GM12878 (cell line): ENCODE measurements around the gene C4orf33. TPM values are rescaled to one million over a fixed set of nuclear protein-coding genes. Genes with fewer than 3 reads are reported as not detected.

Experiments
- LARP7 ChIP-seq: fragments of 450-650 bp; IDR thresholded peaks from 2 replicates; pipeline ENCODE4 v1.6.1; 2017; ENCODE audit warnings: mild to moderate bottlenecking
- RAD51 ChIP-seq: fragments of 450-650 bp; IDR thresholded peaks from 2 replicates; pipeline ENCODE4 v1.6.1; 2016; ENCODE audit warnings: moderate library complexity, mild to moderate bottlenecking, inconsistent platforms
- RUNX3 ChIP-seq: IDR thresholded peaks from 2 replicates; pipeline ENCODE4 v1.6.1; 2012; ENCODE audit warnings: low read length, inconsistent platforms
- SREBF1 ChIP-seq: IDR thresholded peaks from 2 replicates; pipeline ENCODE4 v1.6.1; 2012; ENCODE audit warnings: mild to moderate bottlenecking, low read length
- ZNF217 ChIP-seq: fragments of 450-650 bp; IDR thresholded peaks from 2 replicates; pipeline ENCODE4 v1.6.1; 2017; ENCODE audit warnings: antibody characterized with exemption, mild to moderate bottlenecking
- ZNF274 ChIP-seq: IDR thresholded peaks from one replicate; pipeline ENCODE4 v1.8.0; 2011; ENCODE audit not compliant: insufficient read length, insufficient read depth
- polyA plus RNA-seq, 11 experiments: library from polyadenylated mRNA; depleted of rRNA in 4 of 11; unstranded in 6 of 11; stranded (reverse) in 5 of 11; fragments of >200 nt; fragmentation: Nextera tagmentation in 4 of 11; fragmentation: Illumina TruSeq in 1 of 11; extraction: Ambion mirVana in 4 of 11; extraction: Trizol in 1 of 11; gene quantifications; 1 replicate in 1 of 11; 2 replicates in 10 of 11; pipeline versions ENCODE4 v1.2.1 to v1.2.3, GENCODE V29; 2011 to 2016; ENCODE audit warnings: inconsistent platforms in 2 of 11, missing spikeins in 2 of 11, low read depth in 1 of 11
- total RNA-seq, 4 experiments: library from RNA; depleted of rRNA in 3 of 4; stranded (reverse); fragments of >200 nt in 3 of 4; fragmentation: Illumina TruSeq in 1 of 4; extraction: Trizol in 1 of 4; gene quantifications; 2 replicates each; pipeline versions ENCODE4 v1.2.1 to v1.2.3, GENCODE V29; 2013 to 2021
- TF ChIP-seq, protein P1 (sequence below): fragments of 150-350 bp; IDR thresholded peaks from 2 replicates; pipeline ENCODE4 v1.6.1; 2016; ENCODE audit warnings: low read depth, low read length
- TF ChIP-seq, protein P2 (sequence below): fragments of 450-650 bp; IDR thresholded peaks from 2 replicates; pipeline ENCODE4 v1.6.1; 2016; ENCODE audit warnings: mild to moderate bottlenecking
- TF ChIP-seq, protein P3 (sequence below): IDR thresholded peaks from 2 replicates; pipeline ENCODE4 v1.6.1; 2011; ENCODE audit warnings: borderline replicate concordance, low read depth, mild to moderate bottlenecking, moderate library complexity, low read length; ENCODE audit not compliant: insufficient read depth, poor library complexity, severe bottlenecking

C4orf33 gene
- total and polyA plus RNA-seq, 10 of the 15 experiments (the other 5 are each of a cell fraction or from before 2014, with no cell fraction given): 10.2 to 29.8 (median 20.3) TPM

GRCh38 chr4:129093191-129093920 is 2.6 kb upstream of the C4orf33 start, which contains the start of gene SCLT1 (continued):
- TF ChIP-seq SREBF1 (no peak), RUNX3 (peak; percentile 26), ZNF274 (no peak), RAD51 (no peak), ZNF217 (no peak), LARP7 (no peak; the same call in 1 of the 2 replicates)
- TF ChIP-seq, protein P1, sequence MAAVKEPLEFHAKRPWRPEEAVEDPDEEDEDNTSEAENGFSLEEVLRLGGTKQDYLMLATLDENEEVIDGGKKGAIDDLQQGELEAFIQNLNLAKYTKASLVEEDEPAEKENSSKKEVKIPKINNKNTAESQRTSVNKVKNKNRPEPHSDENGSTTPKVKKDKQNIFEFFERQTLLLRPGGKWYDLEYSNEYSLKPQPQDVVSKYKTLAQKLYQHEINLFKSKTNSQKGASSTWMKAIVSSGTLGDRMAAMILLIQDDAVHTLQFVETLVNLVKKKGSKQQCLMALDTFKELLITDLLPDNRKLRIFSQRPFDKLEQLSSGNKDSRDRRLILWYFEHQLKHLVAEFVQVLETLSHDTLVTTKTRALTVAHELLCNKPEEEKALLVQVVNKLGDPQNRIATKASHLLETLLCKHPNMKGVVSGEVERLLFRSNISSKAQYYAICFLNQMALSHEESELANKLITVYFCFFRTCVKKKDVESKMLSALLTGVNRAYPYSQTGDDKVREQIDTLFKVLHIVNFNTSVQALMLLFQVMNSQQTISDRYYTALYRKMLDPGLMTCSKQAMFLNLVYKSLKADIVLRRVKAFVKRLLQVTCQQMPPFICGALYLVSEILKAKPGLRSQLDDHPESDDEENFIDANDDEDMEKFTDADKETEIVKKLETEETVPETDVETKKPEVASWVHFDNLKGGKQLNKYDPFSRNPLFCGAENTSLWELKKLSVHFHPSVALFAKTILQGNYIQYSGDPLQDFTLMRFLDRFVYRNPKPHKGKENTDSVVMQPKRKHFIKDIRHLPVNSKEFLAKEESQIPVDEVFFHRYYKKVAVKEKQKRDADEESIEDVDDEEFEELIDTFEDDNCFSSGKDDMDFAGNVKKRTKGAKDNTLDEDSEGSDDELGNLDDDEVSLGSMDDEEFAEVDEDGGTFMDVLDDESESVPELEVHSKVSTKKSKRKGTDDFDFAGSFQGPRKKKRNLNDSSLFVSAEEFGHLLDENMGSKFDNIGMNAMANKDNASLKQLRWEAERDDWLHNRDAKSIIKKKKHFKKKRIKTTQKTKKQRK: no peak
- TF ChIP-seq, protein P2, sequence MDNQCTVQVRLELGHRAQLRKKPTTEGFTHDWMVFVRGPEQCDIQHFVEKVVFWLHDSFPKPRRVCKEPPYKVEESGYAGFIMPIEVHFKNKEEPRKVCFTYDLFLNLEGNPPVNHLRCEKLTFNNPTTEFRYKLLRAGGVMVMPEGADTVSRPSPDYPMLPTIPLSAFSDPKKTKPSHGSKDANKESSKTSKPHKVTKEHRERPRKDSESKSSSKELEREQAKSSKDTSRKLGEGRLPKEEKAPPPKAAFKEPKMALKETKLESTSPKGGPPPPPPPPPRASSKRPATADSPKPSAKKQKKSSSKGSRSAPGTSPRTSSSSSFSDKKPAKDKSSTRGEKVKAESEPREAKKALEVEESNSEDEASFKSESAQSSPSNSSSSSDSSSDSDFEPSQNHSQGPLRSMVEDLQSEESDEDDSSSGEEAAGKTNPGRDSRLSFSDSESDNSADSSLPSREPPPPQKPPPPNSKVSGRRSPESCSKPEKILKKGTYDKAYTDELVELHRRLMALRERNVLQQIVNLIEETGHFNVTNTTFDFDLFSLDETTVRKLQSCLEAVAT: no peak; the same call in 1 of the 2 replicates
- TF ChIP-seq, protein P3, sequence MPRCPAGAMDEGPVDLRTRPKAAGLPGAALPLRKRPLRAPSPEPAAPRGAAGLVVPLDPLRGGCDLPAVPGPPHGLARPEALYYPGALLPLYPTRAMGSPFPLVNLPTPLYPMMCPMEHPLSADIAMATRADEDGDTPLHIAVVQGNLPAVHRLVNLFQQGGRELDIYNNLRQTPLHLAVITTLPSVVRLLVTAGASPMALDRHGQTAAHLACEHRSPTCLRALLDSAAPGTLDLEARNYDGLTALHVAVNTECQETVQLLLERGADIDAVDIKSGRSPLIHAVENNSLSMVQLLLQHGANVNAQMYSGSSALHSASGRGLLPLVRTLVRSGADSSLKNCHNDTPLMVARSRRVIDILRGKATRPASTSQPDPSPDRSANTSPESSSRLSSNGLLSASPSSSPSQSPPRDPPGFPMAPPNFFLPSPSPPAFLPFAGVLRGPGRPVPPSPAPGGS: no peak
